ENCODE measurements around the gene ZC4H2. TPM values are rescaled to one million over a fixed set of nuclear protein-coding genes. Genes with fewer than 3 reads are reported as not detected.

The ZC4H2 gene
- polyA plus RNA-seq (2013, experiment 1 of 2): 33.8 TPM
- 33.5 TPM for polyA plus RNA-seq (2013, experiment 2 of 2)

GRCh38 chrX:64975989-64976672, at the start of gene ZC4H2:
Gene ZC4H2, minus strand, starts transcription at chrX:64976450. Its CDS starts 73 bp downstream, at chrX:64976377.
- Histone ChIP-seq H2AFZ (ENCODE audit: low read length) (peak within 1 kb of the TSS; percentile 88), H3K27ac (replicated peaks; ENCODE audit: low read length) (peak within 1 kb of the TSS; percentile 71)
- no CpG with 5 or more reads among the region's 17 CpGs for WGBS, 2 donors (ENCODE audit: extremely low coverage in 2 of 2, insufficient read length in 2 of 2, insufficient replicate concordance in 1 of 2)

GRCh38 chrX:65017451-65017850, 41.2 kb upstream of the ZC4H2 start:
- Histone ChIP-seq H3K18ac (ENCODE audit: low read length) (no peak overlapping the region), H2BK120ac (ENCODE audit: low read depth, low read length) (no peak overlapping the region), H3K4me3 (ENCODE audit: low read length in 2 of 2) (no peak overlapping the region), H3K9me3 (replicated peaks in 1 of 2; ENCODE audit: control insufficient read depth in 2 of 2, insufficient read depth in 1 of 2, low read depth in 1 of 2, low read length in 2 of 2) (no peaks in the 10 kb centered on the region), H3K36me3 (replicated peaks in 1 of 2; ENCODE audit: control insufficient read depth in 2 of 2, insufficient read depth in 2 of 2, low read length in 2 of 2) (no peaks in the 10 kb centered on the region), H3K79me1 (ENCODE audit: low read depth, low read length) (no peaks in the 10 kb centered on the region), H3K9ac (ENCODE audit: low read depth, low read length, poor library complexity) (no peak overlapping the region), H4K8ac (ENCODE audit: low read depth, low read length) (no peak overlapping the region), H3K27me3 (ENCODE audit: control insufficient read depth in 3 of 3, insufficient read depth in 3 of 3, low read depth in 1 of 3, low read length in 3 of 3) (no peaks in the 10 kb centered on the region), H4K91ac (ENCODE audit: low read depth, low read length, poor library complexity) (no peak overlapping the region), H3K4me1 (ENCODE audit: control insufficient read depth in 2 of 2, insufficient read depth in 1 of 2, low read depth in 1 of 2, low read length in 2 of 2) (no peaks in the 10 kb centered on the region), H3K23ac (ENCODE audit: low read depth, low read length, poor library complexity) (no peak overlapping the region), H3K4me2 (ENCODE audit: insufficient read depth, low read length, poor library complexity, severe bottlenecking) (no peak overlapping the region), H3K14ac (ENCODE audit: low read length) (no peak overlapping the region), H2BK12ac (ENCODE audit: low read length) (no peak overlapping the region), H3K4ac (ENCODE audit: low read length) (no peak overlapping the region), H2BK15ac (ENCODE audit: low read length) (no peak overlapping the region), H2AFZ (ENCODE audit: low read length) (no peak overlapping the region), H2BK5ac (ENCODE audit: low read length) (no peak overlapping the region), H2AK5ac (ENCODE audit: low read depth, low read length) (no peak overlapping the region), H3K27ac (replicated peaks; ENCODE audit: low read length) (no peak overlapping the region)
- DNase-seq (ENCODE audit: low spot score): no peak
- WGBS, 2 donors (ENCODE audit: extremely low coverage in 2 of 2, insufficient read length in 2 of 2, insufficient replicate concordance in 1 of 2): no CpG with 5 or more reads among the region's 1 CpG

More at GRCh38 chrX:64975989-64976672, at the start of gene ZC4H2:
- Histone ChIP-seq H3K4me1 (ENCODE audit: control insufficient read depth in 2 of 2, insufficient read depth in 1 of 2, low read depth in 1 of 2, low read length in 2 of 2) (peaks cover 0 to 3% of the 10 kb centered on the region in 2 donors), H3K4ac (ENCODE audit: low read length) (no peak within 1 kb of the TSS), H2AK5ac (ENCODE audit: low read depth, low read length) (no peak within 1 kb of the TSS), H3K9ac (ENCODE audit: low read depth, low read length, poor library complexity) (peak within 1 kb of the TSS; percentile 72), H2BK120ac (ENCODE audit: low read depth, low read length) (no peak within 1 kb of the TSS), H2BK15ac (ENCODE audit: low read length) (no peak within 1 kb of the TSS), H3K79me1 (ENCODE audit: low read depth, low read length) (no peaks in the 10 kb centered on the region), H3K18ac (ENCODE audit: low read length) (peak within 1 kb of the TSS; percentile 80), H3K4me3 (ENCODE audit: low read length in 2 of 2) (peak within 1 kb of the TSS; percentile 65 to 85), H3K9me3 (replicated peaks in 1 of 2; ENCODE audit: control insufficient read depth in 2 of 2, insufficient read depth in 1 of 2, low read depth in 1 of 2, low read length in 2 of 2) (peaks cover 5 to 18% of the 10 kb centered on the region in 2 donors), H4K91ac (ENCODE audit: low read depth, low read length, poor library complexity) (no peak within 1 kb of the TSS), H4K8ac (ENCODE audit: low read depth, low read length) (no peak within 1 kb of the TSS), H3K23ac (ENCODE audit: low read depth, low read length, poor library complexity) (no peak within 1 kb of the TSS), H3K14ac (ENCODE audit: low read length) (peak within 1 kb of the TSS; percentile 3), H3K36me3 (replicated peaks in 1 of 2; ENCODE audit: control insufficient read depth in 2 of 2, insufficient read depth in 2 of 2, low read length in 2 of 2) (no peaks in the 10 kb centered on the region), H3K4me2 (ENCODE audit: insufficient read depth, low read length, poor library complexity, severe bottlenecking) (peak within 1 kb of the TSS; percentile 62), H2BK12ac (ENCODE audit: low read length) (no peak within 1 kb of the TSS), H2BK5ac (ENCODE audit: low read length) (no peak within 1 kb of the TSS), H3K27me3 (ENCODE audit: control insufficient read depth in 3 of 3, insufficient read depth in 3 of 3, low read depth in 1 of 3, low read length in 3 of 3) (no peaks in the 10 kb centered on the region)
- DNase-seq (ENCODE audit: low spot score): peak; percentile 69

- Histone ChIP-seq H4K8ac (ENCODE audit: low read depth, low read length) (no peak overlapping the region), H2AFZ (ENCODE audit: low read length) (no peak overlapping the region), H3K27ac (replicated peaks; ENCODE audit: low read length) (no peak overlapping the region), H3K4me2 (ENCODE audit: insufficient read depth, low read length, poor library complexity, severe bottlenecking) (no peak overlapping the region), H3K4ac (ENCODE audit: low read length) (no peak overlapping the region), H2BK12ac (ENCODE audit: low read length) (no peak overlapping the region), H2AK5ac (ENCODE audit: low read depth, low read length) (no peak overlapping the region), H2BK5ac (ENCODE audit: low read length) (no peak overlapping the region), H2BK15ac (ENCODE audit: low read length) (no peak overlapping the region), H3K4me1 (ENCODE audit: control insufficient read depth in 2 of 2, insufficient read depth in 1 of 2, low read depth in 1 of 2, low read length in 2 of 2) (no peaks in the 10 kb centered on the region), H3K23ac (ENCODE audit: low read depth, low read length, poor library complexity) (no peak overlapping the region), H3K36me3 (replicated peaks in 1 of 2; ENCODE audit: control insufficient read depth in 2 of 2, insufficient read depth in 2 of 2, low read length in 2 of 2) (no peaks in the 10 kb centered on the region), H3K9ac (ENCODE audit: low read depth, low read length, poor library complexity) (no peak overlapping the region), H3K4me3 (ENCODE audit: low read length in 2 of 2) (no peak overlapping the region), H3K9me3 (replicated peaks in 1 of 2; ENCODE audit: control insufficient read depth in 2 of 2, insufficient read depth in 1 of 2, low read depth in 1 of 2, low read length in 2 of 2) (no peaks in the 10 kb centered on the region), H3K79me1 (ENCODE audit: low read depth, low read length) (no peaks in the 10 kb centered on the region), H3K27me3 (ENCODE audit: control insufficient read depth in 3 of 3, insufficient read depth in 3 of 3, low read depth in 1 of 3, low read length in 3 of 3) (no peaks in the 10 kb centered on the region), H3K18ac (ENCODE audit: low read length) (no peak overlapping the region), H2BK120ac (ENCODE audit: low read depth, low read length) (no peak overlapping the region), H3K14ac (ENCODE audit: low read length) (no peak overlapping the region), H4K91ac (ENCODE audit: low read depth, low read length, poor library complexity) (no peak overlapping the region)
- no peak for DNase-seq (ENCODE audit: low spot score)
Measured at GRCh38 chrX:65014230-65014629, 38.0 kb upstream of the ZC4H2 start.

GRCh38 chrX:65009459-65009858, 33.2 kb upstream of the ZC4H2 start:
- Histone ChIP-seq H2BK120ac (ENCODE audit: low read depth, low read length) (no peak overlapping the region), H3K4me1 (ENCODE audit: control insufficient read depth in 2 of 2, insufficient read depth in 1 of 2, low read depth in 1 of 2, low read length in 2 of 2) (no peaks in the 10 kb centered on the region), H3K36me3 (replicated peaks in 1 of 2; ENCODE audit: control insufficient read depth in 2 of 2, insufficient read depth in 2 of 2, low read length in 2 of 2) (no peaks in the 10 kb centered on the region), H3K27ac (replicated peaks; ENCODE audit: low read length) (no peak overlapping the region), H2BK15ac (ENCODE audit: low read length) (no peak overlapping the region), H3K14ac (ENCODE audit: low read length) (no peak overlapping the region), H4K8ac (ENCODE audit: low read depth, low read length) (no peak overlapping the region), H3K4ac (ENCODE audit: low read length) (no peak overlapping the region), H4K91ac (ENCODE audit: low read depth, low read length, poor library complexity) (no peak overlapping the region), H3K18ac (ENCODE audit: low read length) (no peak overlapping the region), H3K9me3 (replicated peaks in 1 of 2; ENCODE audit: control insufficient read depth in 2 of 2, insufficient read depth in 1 of 2, low read depth in 1 of 2, low read length in 2 of 2) (no peaks in the 10 kb centered on the region), H3K4me3 (ENCODE audit: low read length in 2 of 2) (no peak overlapping the region), H2AK5ac (ENCODE audit: low read depth, low read length) (no peak overlapping the region), H2BK5ac (ENCODE audit: low read length) (no peak overlapping the region), H2AFZ (ENCODE audit: low read length) (no peak overlapping the region), H3K9ac (ENCODE audit: low read depth, low read length, poor library complexity) (no peak overlapping the region), H3K4me2 (ENCODE audit: insufficient read depth, low read length, poor library complexity, severe bottlenecking) (no peak overlapping the region), H3K23ac (ENCODE audit: low read depth, low read length, poor library complexity) (no peak overlapping the region), H3K79me1 (ENCODE audit: low read depth, low read length) (no peaks in the 10 kb centered on the region), H3K27me3 (ENCODE audit: control insufficient read depth in 3 of 3, insufficient read depth in 3 of 3, low read depth in 1 of 3, low read length in 3 of 3) (no peaks in the 10 kb centered on the region), H2BK12ac (ENCODE audit: low read length) (no peak overlapping the region)
- no peak for DNase-seq (ENCODE audit: low spot score)

All from neuronal stem cell (in vitro differentiated cells).